Measurements from ENCODE around the gene ZNF253.
"Not testable (repeated sequence)": the region's sequence is repeated elsewhere in the genome, so short reads cannot be mapped to it uniquely, and the experiment has no call there.

ZNF253 gene

DNA sequence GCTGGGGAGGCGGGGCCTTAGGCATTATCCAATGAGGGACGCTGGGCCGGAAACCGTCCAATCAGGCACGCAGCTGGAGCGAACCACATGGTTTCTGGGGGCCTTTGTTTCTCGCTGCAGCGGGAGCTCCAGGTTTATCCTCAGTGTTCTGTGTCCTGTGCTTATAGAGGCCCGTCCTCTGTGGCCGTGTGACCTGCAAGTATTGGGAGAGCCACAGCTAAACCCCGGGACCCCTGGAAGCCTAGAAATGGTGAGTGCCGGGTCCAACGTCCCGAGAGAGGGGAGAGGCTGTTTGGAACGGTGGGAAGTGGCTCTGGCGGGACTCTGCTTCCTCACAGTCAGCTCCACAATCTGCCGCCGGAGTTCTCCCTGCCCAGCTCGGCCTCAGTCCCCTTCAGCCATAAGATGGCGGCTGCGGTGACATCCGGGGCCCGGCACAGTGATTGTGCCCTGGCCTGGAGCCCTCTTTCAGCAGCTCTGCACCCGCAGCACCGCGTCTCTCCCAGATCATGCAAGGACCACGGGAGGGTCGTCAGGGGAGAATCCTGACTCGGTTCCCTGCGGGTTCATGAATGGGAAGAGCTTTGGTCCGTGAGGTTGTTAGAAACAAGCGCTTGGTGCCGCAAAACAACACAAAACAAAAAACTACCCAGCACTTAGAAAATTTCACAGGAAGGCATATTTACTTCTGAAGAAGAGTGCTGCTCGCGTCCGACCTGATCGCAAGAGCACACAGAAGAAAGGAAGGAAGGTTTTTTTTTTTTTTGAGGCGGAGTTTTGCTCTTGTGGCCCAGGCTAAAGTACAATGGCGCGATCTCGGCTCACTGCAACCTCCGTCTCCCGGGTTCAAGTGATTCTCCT is at the start of gene ZNF253:
Gene ZNF253 (plus strand): TSS at position 133 of the 861 bp plus-strand sequence. CDS start 115 bp downstream, at position 248.
- no peak for TF ChIP-seq ZFX (IDR thresholded peaks at IDR 0.05)
- TF ChIP-seq, protein P1, sequence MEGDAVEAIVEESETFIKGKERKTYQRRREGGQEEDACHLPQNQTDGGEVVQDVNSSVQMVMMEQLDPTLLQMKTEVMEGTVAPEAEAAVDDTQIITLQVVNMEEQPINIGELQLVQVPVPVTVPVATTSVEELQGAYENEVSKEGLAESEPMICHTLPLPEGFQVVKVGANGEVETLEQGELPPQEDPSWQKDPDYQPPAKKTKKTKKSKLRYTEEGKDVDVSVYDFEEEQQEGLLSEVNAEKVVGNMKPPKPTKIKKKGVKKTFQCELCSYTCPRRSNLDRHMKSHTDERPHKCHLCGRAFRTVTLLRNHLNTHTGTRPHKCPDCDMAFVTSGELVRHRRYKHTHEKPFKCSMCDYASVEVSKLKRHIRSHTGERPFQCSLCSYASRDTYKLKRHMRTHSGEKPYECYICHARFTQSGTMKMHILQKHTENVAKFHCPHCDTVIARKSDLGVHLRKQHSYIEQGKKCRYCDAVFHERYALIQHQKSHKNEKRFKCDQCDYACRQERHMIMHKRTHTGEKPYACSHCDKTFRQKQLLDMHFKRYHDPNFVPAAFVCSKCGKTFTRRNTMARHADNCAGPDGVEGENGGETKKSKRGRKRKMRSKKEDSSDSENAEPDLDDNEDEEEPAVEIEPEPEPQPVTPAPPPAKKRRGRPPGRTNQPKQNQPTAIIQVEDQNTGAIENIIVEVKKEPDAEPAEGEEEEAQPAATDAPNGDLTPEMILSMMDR (conservative IDR thresholded peaks at IDR 0.05): no peak
- peak within 1 kb of the TSS; percentile 55 for H3K27ac ChIP-seq

- no peak for TF ChIP-seq ZFX (IDR thresholded peaks at IDR 0.05)
- TF ChIP-seq, protein P1 (conservative IDR thresholded peaks at IDR 0.05): no peak
- no peak overlapping the region for H3K27ac ChIP-seq
These were observed 49.0 kb upstream of the ZNF253 start for GRCh38 chr19:19816679-19817078.

DNA sequence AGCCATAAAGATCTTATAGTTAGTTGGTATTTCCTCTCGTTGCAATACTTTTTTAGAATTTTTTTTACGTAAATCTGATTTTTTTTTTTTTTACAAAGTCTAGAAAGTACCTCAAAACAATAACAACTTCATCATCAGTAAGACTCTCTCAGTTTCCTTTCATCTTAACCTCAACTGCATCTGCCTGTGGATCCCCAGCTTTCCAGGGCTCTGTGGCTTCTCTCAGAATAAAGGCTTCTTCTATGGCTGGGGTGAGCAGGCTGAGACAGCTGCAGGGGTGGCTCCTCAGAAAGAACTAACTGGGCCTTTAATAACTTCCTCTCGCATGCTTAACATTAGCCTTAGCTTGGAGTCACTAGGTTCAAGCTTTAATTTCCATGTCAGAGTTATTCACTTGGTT is 48.3 kb upstream of the ZNF253 start:
- H3K27ac ChIP-seq: no peak overlapping the region
- no peak for TF ChIP-seq ZFX (IDR thresholded peaks at IDR 0.05)
- TF ChIP-seq, protein P1 (conservative IDR thresholded peaks at IDR 0.05): no peak

DNA sequence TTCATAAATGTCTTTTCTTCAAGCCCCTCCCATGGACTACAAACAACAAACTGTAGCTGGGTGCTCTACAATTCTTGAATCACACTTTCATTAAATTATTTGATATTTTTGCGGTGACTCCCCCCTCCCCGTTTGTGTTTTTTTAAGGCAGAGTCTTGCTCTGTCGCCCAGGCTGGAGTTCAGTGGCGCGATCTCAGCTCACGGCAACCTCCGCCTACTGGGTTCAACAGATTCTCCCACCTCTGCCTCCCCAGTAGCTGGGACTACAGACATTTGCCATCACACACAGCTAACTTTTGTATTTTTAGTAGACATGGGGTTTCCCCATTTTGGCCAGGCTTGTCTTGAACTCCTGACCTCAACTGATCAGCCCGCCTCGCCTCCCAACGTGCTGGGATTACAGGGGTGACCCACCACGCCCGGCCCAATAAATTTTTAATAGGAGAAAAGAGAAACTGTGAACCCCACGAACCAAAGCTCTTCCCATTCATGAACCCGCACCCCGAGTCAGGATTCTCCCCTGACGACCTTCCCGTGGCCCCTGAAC is 44.8 kb upstream of the ZNF253 start:
- H3K27ac ChIP-seq: no peak overlapping the region
- TF ChIP-seq, protein P1 (conservative IDR thresholded peaks at IDR 0.05): no peak
- TF ChIP-seq ZFX (IDR thresholded peaks at IDR 0.05): no peak

DNA sequence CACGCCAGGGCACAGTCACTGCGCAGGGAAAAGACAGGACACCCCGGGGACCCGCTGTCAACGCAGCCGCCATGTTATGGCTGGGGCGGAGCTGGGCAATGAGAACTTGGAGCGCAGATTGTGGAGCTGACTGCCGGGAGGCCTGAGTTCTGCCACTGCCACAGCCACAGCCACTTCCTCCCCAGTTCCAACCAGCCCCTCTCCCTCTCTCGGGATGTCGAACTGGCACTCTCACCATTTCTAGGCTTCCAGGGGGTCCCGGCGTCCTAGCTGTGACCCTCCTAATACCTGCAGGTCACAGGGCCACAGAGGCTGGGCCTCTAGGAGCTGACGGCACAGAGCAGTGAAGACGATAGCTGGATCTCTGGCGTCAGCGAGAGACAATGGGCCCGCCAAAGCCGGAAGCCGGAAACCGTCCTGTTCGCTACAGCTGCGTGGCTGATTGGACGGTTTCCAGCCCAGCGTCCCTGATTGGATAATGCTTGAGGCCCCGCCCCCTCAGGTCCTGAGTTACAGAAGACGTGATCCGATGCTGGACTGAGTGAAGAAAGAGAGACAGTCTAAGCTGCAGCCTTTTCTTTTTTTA is 44.2 kb upstream of the ZNF253 start, which contains the start of gene ZNF506:
Gene ZNF506 (minus strand): TSS at position 385 of the 586 bp plus-strand sequence. CDS start 147 bp downstream, at position 238.
- H3K27ac ChIP-seq: 0 out of 2 replicates have a peak within 1 kb of the TSS, but pooled peaks have one; percentile 3
- TF ChIP-seq ZFX (IDR thresholded peaks at IDR 0.05): no peak
- TF ChIP-seq, protein P1 (conservative IDR thresholded peaks at IDR 0.05): no peak

DNA sequence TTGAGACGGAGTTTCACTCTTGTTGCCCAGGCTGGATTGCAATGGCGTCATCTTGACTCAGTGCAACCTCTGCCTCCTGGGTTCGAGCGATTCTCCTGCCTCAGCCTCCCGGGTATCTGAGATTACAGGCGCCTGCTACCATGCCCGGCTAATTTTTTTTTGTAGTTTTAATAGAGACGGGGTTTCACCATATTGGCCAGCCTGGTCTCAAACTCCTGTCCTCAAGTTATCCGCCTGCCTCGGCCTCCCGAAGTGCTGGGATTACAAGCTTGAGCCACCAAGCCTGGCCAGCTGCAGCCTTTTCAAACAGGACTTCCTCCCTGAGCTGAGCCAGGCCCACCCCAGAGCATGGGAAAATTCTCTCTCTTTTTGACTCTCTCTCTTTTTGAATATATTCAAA is 43.7 kb upstream of the ZNF253 start:
- H3K27ac ChIP-seq: not testable (repeated sequence)

DNA sequence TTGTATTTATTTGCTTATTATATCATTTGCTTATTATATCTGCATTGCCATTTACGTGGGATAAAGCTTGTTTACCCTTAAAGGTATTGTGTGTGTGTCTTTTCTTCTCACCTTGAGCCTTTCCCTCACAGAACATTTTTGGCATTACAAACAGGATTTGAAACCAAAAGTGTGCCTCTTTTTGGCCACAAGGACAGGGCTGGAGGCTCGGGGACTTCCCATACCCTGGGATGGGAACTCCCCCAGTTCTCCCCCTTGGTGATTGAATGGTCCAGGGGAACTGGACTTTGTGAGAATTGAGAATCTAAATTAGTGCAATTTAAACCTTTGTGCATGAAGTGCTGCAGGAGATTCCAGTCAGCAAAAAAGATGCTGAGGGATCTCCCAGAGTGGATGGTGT is 41.8 kb upstream of the ZNF253 start:
- TF ChIP-seq ZFX (IDR thresholded peaks at IDR 0.05): no peak
- TF ChIP-seq, protein P1 (conservative IDR thresholded peaks at IDR 0.05): no peak

More for the DNA sequence above, 41.8 kb upstream of the ZNF253 start:
- H3K27ac ChIP-seq: no peak overlapping the region

Data from C4-2B (cell line).